Measurements from ENCODE around the gene ATP1B1.
A peak's percentile ranks its signal among the peaks of the same experiment; 100 is the strongest.

ATP1B1 gene

GRCh38 chr1:169106095-169106920 lies at the start of gene ATP1B1:
Gene ATP1B1, plus strand, starts transcription at chr1:169106690. Its CDS starts 140 bp downstream, at chr1:169106830.
- TF ChIP-seq CTCF (IDR thresholded peaks at IDR 0.05; ENCODE audit: control insufficient read depth, insufficient read depth, low read depth, low read length, missing control alignments) = peak; percentile 17
- DNase-seq (ENCODE audit: low read depth) = no peak
- peak within 1 kb of the TSS; percentile 89 for H3K4me3 ChIP-seq (ENCODE audit: control insufficient read depth, low read depth, low read length)

GRCh38 chr1:169059421-169059820 lies 47.1 kb upstream of the ATP1B1 start:
- DNase-seq (ENCODE audit: low read depth) = no peak
- TF ChIP-seq CTCF (IDR thresholded peaks at IDR 0.05; ENCODE audit: control insufficient read depth, insufficient read depth, low read depth, low read length, missing control alignments) = no peak
- H3K4me3 ChIP-seq (ENCODE audit: control insufficient read depth, low read depth, low read length) = no peak overlapping the region

GRCh38 chr1:169060043-169060722 lies 46.3 kb upstream of the ATP1B1 start:
- TF ChIP-seq CTCF (IDR thresholded peaks at IDR 0.05; ENCODE audit: control insufficient read depth, insufficient read depth, low read depth, low read length, missing control alignments) = no peak
- no peak overlapping the region for H3K4me3 ChIP-seq (ENCODE audit: control insufficient read depth, low read depth, low read length)
- DNase-seq (ENCODE audit: low read depth) = no peak

- no peak for TF ChIP-seq CTCF (IDR thresholded peaks at IDR 0.05; ENCODE audit: control insufficient read depth, insufficient read depth, low read depth, low read length, missing control alignments)
- no peak overlapping the region for H3K4me3 ChIP-seq (ENCODE audit: control insufficient read depth, low read depth, low read length)
- no peak for DNase-seq (ENCODE audit: low read depth)
These were observed 45.4 kb upstream of the ATP1B1 start for GRCh38 chr1:169060919-169061639.

GRCh38 chr1:169062152-169062551 lies 44.3 kb upstream of the ATP1B1 start:
- DNase-seq (ENCODE audit: low read depth) = no peak
- no peak overlapping the region for H3K4me3 ChIP-seq (ENCODE audit: control insufficient read depth, low read depth, low read length)
- TF ChIP-seq CTCF (IDR thresholded peaks at IDR 0.05; ENCODE audit: control insufficient read depth, insufficient read depth, low read depth, low read length, missing control alignments) = no peak

- no peak for DNase-seq (ENCODE audit: low read depth)
These were observed 42.4 kb upstream of the ATP1B1 start for GRCh38 chr1:169064103-169064502.

More at GRCh38 chr1:169064103-169064502, 42.4 kb upstream of the ATP1B1 start:
- no peak for TF ChIP-seq CTCF (IDR thresholded peaks at IDR 0.05; ENCODE audit: control insufficient read depth, insufficient read depth, low read depth, low read length, missing control alignments)
- no peak overlapping the region for H3K4me3 ChIP-seq (ENCODE audit: control insufficient read depth, low read depth, low read length)

Measured in AG09309 (cell line).